Inflammatory macrophage treated with lipopolysaccharide for 4 hours (primary cell): ENCODE measurements around the gene SLC22A17.
"Not testable (repeated sequence)": the region's sequence is repeated elsewhere in the genome, so short reads cannot be mapped to it uniquely, and the experiment has no call there.

Source experiments
- DNase-seq: peaks from one replicate; pipeline ENCODE4 v3.0.0-alpha.2; 2020

The SLC22A17 gene

GRCh38 chr14:23327947-23328744, 24.5 kb downstream of the SLC22A17 start:
- peak; percentile 70 for DNase-seq

GRCh38 chr14:23326491-23327332, 26.0 kb downstream of the SLC22A17 start:
- no peak for DNase-seq

GRCh38 chr14:23325746-23326145, 26.9 kb downstream of the SLC22A17 start:
- not testable (repeated sequence) for DNase-seq

- no peak for DNase-seq
Measured at GRCh38 chr14:23324993-23325392, 27.7 kb downstream of the SLC22A17 start.

- DNase-seq = no peak
Measured at GRCh38 chr14:23324455-23324846, 28.2 kb downstream of the SLC22A17 start.

- DNase-seq = no peak
Measured at GRCh38 chr14:23323838-23324454, 28.7 kb downstream of the SLC22A17 start.

GRCh38 chr14:23322568-23323517, 29.8 kb downstream of the SLC22A17 start:
- peak; percentile 13 for DNase-seq

- peak; percentile 22 for DNase-seq
Measured at GRCh38 chr14:23321572-23322547, 30.8 kb downstream of the SLC22A17 start.

GRCh38 chr14:23320584-23321571, 31.8 kb downstream of the SLC22A17 start, which contains the start of gene PABPN1:
Gene PABPN1, plus strand, starts transcription at chr14:23321457. Its CDS starts 13 bp downstream, at chr14:23321470.
- peak; percentile 100 for DNase-seq

GRCh38 chr14:23319746-23320583, 32.7 kb downstream of the SLC22A17 start:
- DNase-seq = no peak

GRCh38 chr14:23316300-23316699, 36.4 kb downstream of the SLC22A17 start:
- no peak for DNase-seq

- no peak for DNase-seq
Measured at GRCh38 chr14:23310546-23310945, 42.1 kb downstream of the SLC22A17 start.

GRCh38 chr14:23308721-23309445, 43.8 kb downstream of the SLC22A17 start:
- no peak for DNase-seq

- peak; percentile 31 for DNase-seq
Measured at GRCh38 chr14:23307687-23308644, 44.7 kb downstream of the SLC22A17 start.

- no peak for DNase-seq
Measured at GRCh38 chr14:23307146-23307530, 45.5 kb downstream of the SLC22A17 start.

- DNase-seq = peak; percentile 76
Measured at GRCh38 chr14:23306412-23307145, 46.1 kb downstream of the SLC22A17 start, which contains the start of gene BCL2L2. Gene BCL2L2, plus strand, starts transcription at chr14:23306833. Its CDS starts 935 bp downstream, at chr14:23307768.
